Tibial nerve (tissue), 4 donors: ENCODE measurements around the gene GPHN. TPM values are rescaled to one million over a fixed set of nuclear protein-coding genes. Genes with fewer than 3 reads are reported as not detected.
A peak's percentile ranks its signal among the peaks of the same experiment; 100 is the strongest.

Source experiments
- DNase-seq, 2 donors: peaks; one replicate each; pipeline ENCODE4 v3.0.0-alpha.2; 2019; ENCODE audit warnings: low spot score in 2 of 2
- H3K27ac ChIP-seq, 4 donors: fragments of 200-600 bp; sonication (generic) in 3 of 4; one replicate each; pipeline ENCODE4 v1.5.1; 2017 to 2019; ENCODE audit warnings: mild to moderate bottlenecking in 1 of 4
- H3K27me3 ChIP-seq, 2 donors: fragments of 200-600 bp; sonication (generic) in 1 of 2; one replicate each; pipeline versions ENCODE4 v1.5.1 to v1.6.0; 2017 to 2019
- H3K36me3 ChIP-seq, 3 donors: fragments of 200-600 bp; sonication (generic); one replicate each; pipeline ENCODE4 v1.5.1; 2018 to 2019
- H3K4me1 ChIP-seq, 4 donors: fragments of 200-600 bp; sonication (generic) in 3 of 4; one replicate each; pipeline ENCODE4 v1.5.1; 2017 to 2019
- H3K4me3 ChIP-seq, 4 donors: fragments of 200-600 bp; sonication (generic) in 3 of 4; one replicate each; pipeline ENCODE4 v1.5.1; 2017 to 2019; ENCODE audit warnings: mild to moderate bottlenecking in 1 of 4, moderate library complexity in 1 of 4
- H3K9me3 ChIP-seq, 4 donors: fragments of 200-600 bp; sonication (generic) in 3 of 4; one replicate each; pipeline ENCODE4 v1.5.1; 2017 to 2019
- CTCF ChIP-seq, 5 experiments: fragments of 200-600 bp in 3 of 5; fragments of 450-650 bp in 2 of 5; sonication (generic) in 3 of 5; IDR thresholded peaks; one replicate each; pipeline ENCODE4 v1.5.1; 2016 to 2019; ENCODE audit warnings: antibody characterized with exemption in 5 of 5, mild to moderate bottlenecking in 3 of 5, moderate library complexity in 2 of 5
- EP300 ChIP-seq, 2 donors: sonication (generic); formaldehyde crosslinking; IDR thresholded peaks; one replicate each; pipeline ENCODE4 v1.6.1; 2017; ENCODE audit warnings: antibody characterized with exemption in 2 of 2, mild to moderate bottlenecking in 1 of 2
- POLR2A ChIP-seq, 2 donors: fragments of 450-650 bp; IDR thresholded peaks; one replicate each; pipeline ENCODE4 v1.6.1; 2017; ENCODE audit warnings: antibody characterized with exemption in 2 of 2, mild to moderate bottlenecking in 2 of 2, moderate library complexity in 2 of 2
- WGBS, 2 donors: methylation state at CpG; one replicate each; pipeline ENCODE4 v1.1.5; 2018; 5-methylcytosine and 5-hydroxymethylcytosine counted together
- total RNA-seq, 4 donors: library from RNA; depleted of rRNA; stranded (reverse); fragments of >200 nt; gene quantifications; one replicate each; pipeline ENCODE4 v1.1.0, GENCODE V29; 2016

GPHN gene
- total RNA-seq, 4 donors from 2014 or later = 16.3 to 73.0 (median 36.8) TPM

- H3K36me3 ChIP-seq = peaks cover 0 to 23% (median 0%) of the 10 kb centered on the region in 3 donors
- H3K27ac ChIP-seq = no peak overlapping the region
- H3K4me3 ChIP-seq = no peak overlapping the region
- TF ChIP-seq EP300 (IDR thresholded peaks at IDR 0.05) (no peak), CTCF (IDR thresholded peaks at IDR 0.05) (no peak), POLR2A (IDR thresholded peaks at IDR 0.05) (no peak)
- WGBS, 2 donors = 51 to 52% methylated on average over 3 of the region's 3 CpGs
- no peaks in the 10 kb centered on the region for H3K27me3 ChIP-seq
- no peaks in the 10 kb centered on the region for H3K4me1 ChIP-seq
- H3K9me3 ChIP-seq = no peaks in the 10 kb centered on the region
- DNase-seq = no peak
Observed at GRCh38 chr14:67133595-67134441, 625.9 kb downstream of the GPHN start.

GRCh38 chr14:67137744-67138371 is 629.9 kb downstream of the GPHN start:
- no peak for DNase-seq
- H3K4me1 ChIP-seq = no peaks in the 10 kb centered on the region
- H3K27me3 ChIP-seq = no peaks in the 10 kb centered on the region
- no peak overlapping the region for H3K4me3 ChIP-seq
- H3K9me3 ChIP-seq = no peaks in the 10 kb centered on the region
- peaks cover 0 to 3% (median 0%) of the 10 kb centered on the region in 3 donors for H3K36me3 ChIP-seq
- TF ChIP-seq CTCF (IDR thresholded peaks at IDR 0.05) (peak in 1 of 5 experiments; percentile 20), POLR2A (IDR thresholded peaks at IDR 0.05) (no peak)
- no peak overlapping the region for H3K27ac ChIP-seq

- no peak overlapping the region for H3K27ac ChIP-seq
- H3K4me3 ChIP-seq = no peak overlapping the region
- DNase-seq = no peak
- no peaks in the 10 kb centered on the region for H3K27me3 ChIP-seq
- TF ChIP-seq EP300 (IDR thresholded peaks at IDR 0.05) (no peak), CTCF (IDR thresholded peaks at IDR 0.05) (no peak), POLR2A (IDR thresholded peaks at IDR 0.05) (no peak)
- no peaks in the 10 kb centered on the region for H3K4me1 ChIP-seq
- H3K36me3 ChIP-seq = peaks cover 0 to 20% (median 6%) of the 10 kb centered on the region in 3 donors
- H3K9me3 ChIP-seq = no peaks in the 10 kb centered on the region
- 90 to 94% methylated on average over 2 of the region's 2 CpGs for WGBS, 2 donors
Observed at GRCh38 chr14:67140556-67140955, 632.6 kb downstream of the GPHN start.

- no peaks in the 10 kb centered on the region for H3K27me3 ChIP-seq
- DNase-seq = no peak
- H3K36me3 ChIP-seq = peaks cover 0 to 20% (median 6%) of the 10 kb centered on the region in 3 donors
- 79 to 95% methylated on average over 1 of the region's 1 CpG for WGBS, 2 donors
- no peaks in the 10 kb centered on the region for H3K9me3 ChIP-seq
- H3K4me3 ChIP-seq = no peak overlapping the region
- TF ChIP-seq CTCF (IDR thresholded peaks at IDR 0.05) (no peak), EP300 (IDR thresholded peaks at IDR 0.05) (no peak), POLR2A (IDR thresholded peaks at IDR 0.05) (no peak)
- no peak overlapping the region for H3K27ac ChIP-seq
- H3K4me1 ChIP-seq = no peaks in the 10 kb centered on the region
Observed at GRCh38 chr14:67141146-67141900, 633.4 kb downstream of the GPHN start.
